D341Med (cell line): ENCODE data around the gene BRD1.

Experiments used
- DNase-seq: peaks from one replicate; pipeline ENCODE4 v3.0.0; 2012; ENCODE audit warnings: low spot score

Gene BRD1

DNA sequence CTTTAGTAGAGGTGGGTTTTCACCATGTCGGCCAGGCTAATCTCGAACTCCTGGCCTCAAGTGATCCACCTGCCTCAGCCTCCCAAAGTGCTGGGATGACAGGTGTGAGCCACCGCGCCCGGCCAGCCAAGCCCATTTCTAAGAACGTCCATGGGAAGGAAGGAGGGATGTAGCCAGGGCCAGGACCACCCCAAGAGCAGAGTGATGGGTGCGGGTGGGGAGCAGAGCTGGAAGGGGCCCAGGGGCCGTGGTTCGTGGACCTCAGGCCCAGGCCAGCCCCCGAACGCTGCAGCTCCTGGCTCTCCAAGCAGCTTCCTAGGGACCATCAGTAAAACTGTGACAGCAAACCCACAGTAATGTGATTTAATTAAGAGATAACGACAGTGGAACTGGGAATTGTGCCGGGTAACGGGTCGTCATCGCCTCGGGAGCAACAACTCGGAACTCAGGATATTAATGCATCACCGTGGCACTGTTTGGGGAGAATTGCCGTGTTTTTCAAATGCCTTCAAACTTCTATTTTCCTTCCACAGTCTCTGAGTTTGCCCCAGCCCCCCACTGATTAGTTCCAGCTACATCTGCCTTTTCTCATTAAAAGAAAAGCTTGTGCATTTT is 74.3 kb downstream of the BRD1 start:
- peak; percentile 28 for DNase-seq

DNA sequence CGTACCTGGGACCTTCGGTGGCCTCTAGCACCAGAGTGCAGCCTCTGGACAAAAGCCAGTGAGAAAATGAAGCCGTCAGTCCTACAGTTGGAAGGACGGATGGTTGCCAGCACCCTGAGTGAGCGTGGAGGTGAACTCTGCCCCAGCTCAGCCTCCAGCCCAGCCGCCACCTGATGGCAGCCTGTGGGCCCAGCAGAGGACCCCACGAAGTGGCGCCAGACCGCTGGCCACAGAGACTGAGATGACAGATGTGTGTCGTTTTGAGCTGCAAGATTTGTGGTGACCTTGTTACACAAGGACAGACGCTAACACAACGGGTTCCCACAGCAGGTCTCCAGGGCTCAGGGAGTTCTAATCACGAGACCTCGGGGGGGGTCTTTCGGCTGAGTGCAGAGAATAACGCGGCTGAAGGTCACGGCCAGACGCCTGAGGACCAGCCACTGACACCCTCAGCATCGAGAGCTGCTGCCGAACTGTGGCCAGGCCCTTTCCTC is 75.0 kb downstream of the BRD1 start:
- DNase-seq: peak; percentile 26

DNA sequence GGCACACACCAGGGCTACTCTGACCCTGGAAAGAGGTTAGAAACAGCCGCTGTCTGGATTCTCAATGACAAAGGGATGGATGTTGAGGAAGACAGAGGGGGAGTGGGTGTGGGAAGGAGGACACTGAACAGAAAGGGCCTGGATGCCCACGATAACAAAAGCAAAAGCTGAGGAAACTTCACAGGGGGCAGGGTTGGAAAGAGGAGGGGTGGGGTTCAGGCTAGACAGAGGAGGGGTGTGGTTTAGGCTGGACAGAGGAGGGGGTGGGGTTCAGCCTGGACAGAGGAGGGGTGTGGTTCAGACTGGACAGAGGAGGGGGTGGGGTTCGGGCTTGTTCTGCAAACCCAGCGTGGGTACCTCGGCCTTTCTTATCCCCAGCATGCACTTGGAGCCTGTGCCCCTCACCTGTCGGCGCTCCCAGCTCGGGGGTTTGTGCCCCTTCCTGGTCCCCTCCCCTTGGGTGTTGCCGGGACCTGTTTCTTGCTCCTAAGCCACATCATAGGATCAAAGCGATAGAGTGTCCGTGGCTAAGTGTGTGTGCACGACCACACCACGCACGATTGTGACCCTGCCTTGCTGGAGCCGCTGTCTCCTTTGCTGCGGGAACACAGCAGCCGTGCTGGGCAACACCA is 75.6 kb downstream of the BRD1 start:
- peak; percentile 22 for DNase-seq

DNA sequence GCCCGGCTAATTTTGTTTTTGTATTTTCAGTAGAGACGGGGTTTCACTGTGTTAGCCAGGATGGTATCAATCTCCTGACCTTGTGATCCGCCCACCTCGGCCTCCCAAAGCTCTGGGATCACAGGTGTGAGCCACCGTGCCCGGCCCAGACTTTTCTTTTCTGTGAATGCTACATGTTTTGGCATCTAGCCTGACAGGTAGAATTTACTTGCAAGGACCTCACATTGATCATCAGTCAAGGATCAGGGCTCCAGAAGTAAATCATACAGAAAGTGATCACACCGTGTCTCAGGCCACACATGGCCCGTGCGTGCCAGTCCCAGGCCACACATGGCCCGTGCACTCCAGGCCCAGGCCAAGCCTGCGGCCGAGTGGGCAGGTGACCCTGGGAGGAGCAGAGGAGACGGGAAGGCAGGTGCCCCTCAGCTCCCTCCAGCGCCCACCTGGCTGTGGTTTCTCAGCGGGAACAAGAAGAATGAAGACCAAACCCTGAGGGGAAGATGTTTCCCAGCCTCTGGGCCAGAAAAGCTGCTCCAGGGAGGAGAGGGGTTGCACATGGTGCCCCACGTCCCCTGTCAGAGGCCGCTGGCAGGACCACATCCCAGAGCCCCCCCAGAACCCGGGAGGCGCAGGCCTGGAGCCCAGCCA is 76.2 kb downstream of the BRD1 start:
- DNase-seq: no peak

DNA sequence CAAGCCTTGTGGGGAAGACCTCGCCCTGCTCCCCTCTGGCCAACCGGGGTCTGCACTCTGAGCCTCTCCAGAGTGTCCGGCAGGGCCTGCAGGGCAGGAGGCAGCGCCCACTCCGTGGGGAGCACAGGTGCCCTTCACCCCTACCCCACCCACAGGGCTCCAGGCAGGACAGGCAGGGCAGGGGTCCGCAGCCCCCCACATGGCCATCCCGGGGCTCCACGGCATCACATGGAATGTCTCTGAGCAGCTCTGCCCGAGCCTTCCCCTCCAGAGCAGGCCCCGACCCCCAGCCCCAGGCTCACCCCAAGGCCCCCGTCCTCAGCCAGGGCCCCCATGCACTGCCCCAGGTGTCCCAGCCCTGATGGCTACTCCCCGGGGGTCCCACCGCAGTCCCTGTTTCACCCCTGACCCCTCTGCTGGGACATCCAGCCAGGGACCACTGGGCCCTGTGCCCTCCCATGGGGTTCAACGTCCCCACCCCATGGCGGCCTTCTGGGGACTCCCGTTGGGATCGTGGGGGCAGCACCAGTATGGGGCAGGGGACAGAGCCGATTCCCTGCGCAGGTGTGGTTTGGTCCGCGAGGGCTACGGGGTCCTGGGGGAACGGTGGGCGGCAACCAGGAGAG is 77.7 kb downstream of the BRD1 start:
- DNase-seq: peak; percentile 26

GRCh38 chr22:49749227-49749626 is 78.4 kb downstream of the BRD1 start:
- DNase-seq: peak; percentile 31

GRCh38 chr22:49748514-49748913 is 79.2 kb downstream of the BRD1 start:
- DNase-seq: peak; percentile 39

GRCh38 chr22:49747716-49748115 is 80.0 kb downstream of the BRD1 start:
- DNase-seq: peak; percentile 61

DNA sequence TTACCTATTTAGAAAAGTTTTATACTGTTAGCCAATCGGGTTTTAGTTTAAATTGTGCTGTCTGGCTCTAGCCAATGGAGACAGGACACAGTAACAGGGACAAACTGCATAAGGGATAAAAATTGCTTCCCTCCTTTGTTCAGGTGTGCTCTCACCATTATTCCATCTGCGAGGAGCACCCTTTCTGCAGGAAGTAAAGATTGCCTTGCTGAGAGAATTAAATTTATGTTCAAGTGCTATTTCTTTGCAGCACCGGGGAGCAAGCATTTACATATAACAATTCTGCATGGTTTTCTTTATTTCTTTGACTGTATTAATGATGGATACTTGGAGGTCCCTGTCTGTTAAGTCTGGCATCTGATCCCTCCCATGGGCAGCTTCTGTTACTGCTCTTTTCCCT is 80.5 kb downstream of the BRD1 start:
- DNase-seq: no peak

DNA sequence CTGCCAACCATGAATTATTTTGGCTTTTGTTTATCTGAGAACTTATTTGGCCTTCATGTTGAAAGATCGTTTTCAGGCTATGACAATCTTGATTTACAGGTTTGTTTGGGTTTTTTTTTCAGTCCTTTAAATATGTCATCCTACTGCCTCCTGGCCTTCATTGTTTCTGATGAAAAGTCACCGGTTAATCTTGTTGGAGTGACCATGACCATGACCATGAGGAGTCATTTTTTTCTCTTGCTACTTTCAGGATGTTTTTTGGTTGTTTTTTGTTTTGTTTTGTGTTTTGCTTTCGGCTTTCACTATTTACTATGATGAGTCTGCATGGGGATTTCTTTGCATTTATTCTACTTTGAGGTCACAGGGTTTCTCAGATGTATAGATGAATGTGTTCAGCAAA is 81.6 kb downstream of the BRD1 start:
- no peak for DNase-seq

GRCh38 chr22:49740242-49740641 is 87.4 kb downstream of the BRD1 start:
- no peak for DNase-seq

- no peak for DNase-seq
These were observed 88.5 kb downstream of the BRD1 start for GRCh38 chr22:49739138-49739537.

DNA sequence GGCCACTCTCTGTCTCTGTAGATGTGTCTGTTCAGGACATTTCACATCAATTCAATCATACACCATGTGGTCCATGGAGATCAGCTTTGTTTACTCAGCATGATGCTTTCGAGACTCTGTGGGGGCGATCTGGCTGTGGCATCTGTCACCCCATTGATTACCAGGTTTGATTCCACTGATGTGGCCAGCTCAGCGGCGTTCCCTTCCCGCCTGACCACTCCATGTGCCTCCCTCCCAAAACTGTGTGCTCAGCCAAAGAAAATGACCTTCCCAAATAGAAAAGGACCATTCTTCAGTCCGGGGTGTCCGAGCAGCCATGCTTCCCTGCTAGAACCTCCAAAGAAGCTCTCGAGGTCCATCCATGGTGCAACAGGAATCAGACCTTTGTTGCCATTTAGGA is 89.1 kb downstream of the BRD1 start:
- no peak for DNase-seq

DNA sequence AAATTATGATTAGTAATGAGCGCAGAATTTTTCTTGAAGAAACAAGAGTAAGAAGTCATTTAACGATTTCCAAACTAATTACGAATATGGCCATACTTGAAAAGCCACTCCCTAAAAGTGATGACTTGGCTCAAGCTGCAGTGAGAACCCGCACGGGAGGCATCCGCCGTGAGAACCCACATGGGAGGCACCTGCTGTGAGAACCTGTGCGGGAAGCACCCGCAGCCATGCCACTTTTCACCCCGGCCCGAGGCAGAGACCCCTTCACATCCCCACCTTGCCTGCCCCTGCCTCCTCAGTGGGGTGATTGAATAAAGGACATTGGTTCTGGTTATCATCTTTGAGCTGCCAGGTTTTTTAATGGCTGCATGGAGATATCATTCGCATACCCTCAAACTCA is 89.7 kb downstream of the BRD1 start:
- no peak for DNase-seq

DNA sequence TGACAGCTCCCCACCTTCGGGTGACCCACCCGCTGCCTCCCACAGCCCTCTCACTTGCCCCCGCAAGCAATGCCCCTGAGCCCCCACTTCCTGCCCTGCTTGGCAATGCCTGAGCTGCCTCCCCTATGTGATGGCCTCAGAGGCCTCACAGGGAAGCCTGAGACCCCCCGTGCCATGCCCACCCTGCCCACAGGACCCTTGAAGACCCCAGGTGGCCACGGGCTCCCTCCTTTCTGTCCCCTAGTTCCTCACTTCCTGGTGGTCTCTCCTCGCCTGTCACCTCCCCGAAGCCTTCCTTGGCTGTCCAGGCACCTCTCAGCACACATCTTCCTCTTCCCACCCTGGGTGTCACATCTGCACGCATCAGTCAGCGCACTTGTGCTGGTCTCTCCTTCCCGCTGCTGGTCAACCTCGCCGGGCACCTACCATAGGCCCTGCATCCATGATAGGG is 90.5 kb downstream of the BRD1 start:
- DNase-seq: no peak

GRCh38 chr22:49736538-49736937 is 91.1 kb downstream of the BRD1 start:
- no peak for DNase-seq

- DNase-seq: no peak
These were observed 91.7 kb downstream of the BRD1 start for GRCh38 chr22:49735901-49736421.

GRCh38 chr22:49735411-49735900 is 92.2 kb downstream of the BRD1 start:
- peak; percentile 30 for DNase-seq

DNA sequence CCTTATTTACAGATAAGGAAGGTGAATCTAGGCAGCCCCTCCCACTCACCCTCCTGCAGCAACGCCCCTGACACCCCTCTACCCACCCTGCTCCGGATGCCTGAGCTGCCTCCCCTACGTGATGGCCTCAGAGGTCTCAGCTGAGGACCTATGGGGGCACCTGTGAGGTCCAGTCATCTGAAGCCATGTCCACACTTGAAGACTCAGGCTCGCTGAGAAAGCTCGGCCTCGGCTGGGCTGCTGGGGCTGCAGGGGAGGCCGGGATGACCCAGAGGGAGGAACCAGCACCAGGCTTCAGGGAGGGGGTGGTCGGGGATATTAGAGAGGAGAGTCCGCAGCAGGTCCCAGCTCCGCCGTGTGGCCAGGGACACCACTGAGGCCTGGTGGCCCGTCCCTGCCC is 92.8 kb downstream of the BRD1 start:
- peak; percentile 23 for DNase-seq

DNA sequence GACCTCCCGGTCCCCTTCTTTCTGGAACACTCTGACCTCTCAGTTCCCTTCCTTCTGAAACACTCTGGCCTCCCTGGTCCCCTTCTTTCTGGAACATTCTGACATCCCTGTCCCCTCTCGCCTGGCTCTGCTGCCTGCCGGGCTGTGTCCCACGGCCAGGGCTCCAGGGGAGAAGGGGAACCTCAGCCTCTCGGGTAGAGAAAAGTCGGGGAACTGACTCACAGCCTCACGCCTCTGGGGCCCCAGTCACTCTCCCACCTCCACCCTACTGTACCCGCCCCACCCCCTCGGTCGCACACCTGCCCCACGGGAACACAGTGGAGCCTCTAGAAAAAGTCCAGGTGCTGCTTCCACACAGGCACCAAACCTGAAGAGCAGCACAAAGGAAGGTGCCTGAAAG is 93.3 kb downstream of the BRD1 start:
- peak; percentile 26 for DNase-seq

GRCh38 chr22:49733631-49734030 is 94.0 kb downstream of the BRD1 start:
- peak; percentile 23 for DNase-seq

GRCh38 chr22:49730656-49731055 is 97.0 kb downstream of the BRD1 start:
- DNase-seq: no peak
